Measurements from ENCODE around the gene PCDHGB6.
"Not testable (repeated sequence)": the region's sequence is repeated elsewhere in the genome, so short reads cannot be mapped to it uniquely, and the experiment has no call there.

PCDHGB6 gene

DNA sequence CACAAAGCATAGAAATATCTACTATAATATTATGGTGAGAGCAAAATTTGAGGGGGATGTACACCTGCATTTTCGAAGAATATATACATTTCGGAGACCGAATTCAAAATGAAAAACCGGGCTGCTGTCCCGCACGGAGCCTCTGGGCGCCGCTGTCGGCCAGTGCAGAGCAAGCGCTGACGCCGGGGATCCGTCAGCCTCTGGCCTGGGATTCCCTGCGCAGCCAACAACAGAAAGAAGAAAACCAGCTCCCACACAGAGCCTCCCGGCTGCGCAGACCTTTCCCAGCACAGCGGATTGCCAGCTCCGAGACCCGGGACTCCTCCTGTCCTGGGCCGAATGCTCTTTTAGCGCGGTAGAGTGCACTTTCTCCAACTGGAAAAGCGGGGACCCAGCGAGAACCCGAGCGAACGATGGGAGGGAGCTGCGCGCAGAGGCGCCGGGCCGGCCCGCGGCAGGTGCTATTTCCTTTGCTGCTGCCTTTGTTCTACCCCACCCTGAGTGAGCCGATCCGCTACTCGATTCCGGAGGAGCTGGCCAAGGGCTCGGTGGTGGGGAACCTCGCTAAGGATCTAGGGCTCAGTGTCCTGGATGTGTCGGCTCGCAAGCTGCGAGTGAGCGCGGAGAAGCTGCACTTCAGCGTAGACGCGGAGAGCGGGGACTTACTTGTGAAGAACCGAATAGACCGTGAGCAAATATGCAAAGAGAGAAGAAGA, at the start of gene PCDHGB6:
TSS of gene PCDHGB6 (plus strand) at position 232 of the 716 bp plus-strand sequence. CDS start at position 414, 182 bp downstream.
- DNase-seq (ENCODE audit: low read depth, low spot score), result not testable (repeated sequence)

DNA sequence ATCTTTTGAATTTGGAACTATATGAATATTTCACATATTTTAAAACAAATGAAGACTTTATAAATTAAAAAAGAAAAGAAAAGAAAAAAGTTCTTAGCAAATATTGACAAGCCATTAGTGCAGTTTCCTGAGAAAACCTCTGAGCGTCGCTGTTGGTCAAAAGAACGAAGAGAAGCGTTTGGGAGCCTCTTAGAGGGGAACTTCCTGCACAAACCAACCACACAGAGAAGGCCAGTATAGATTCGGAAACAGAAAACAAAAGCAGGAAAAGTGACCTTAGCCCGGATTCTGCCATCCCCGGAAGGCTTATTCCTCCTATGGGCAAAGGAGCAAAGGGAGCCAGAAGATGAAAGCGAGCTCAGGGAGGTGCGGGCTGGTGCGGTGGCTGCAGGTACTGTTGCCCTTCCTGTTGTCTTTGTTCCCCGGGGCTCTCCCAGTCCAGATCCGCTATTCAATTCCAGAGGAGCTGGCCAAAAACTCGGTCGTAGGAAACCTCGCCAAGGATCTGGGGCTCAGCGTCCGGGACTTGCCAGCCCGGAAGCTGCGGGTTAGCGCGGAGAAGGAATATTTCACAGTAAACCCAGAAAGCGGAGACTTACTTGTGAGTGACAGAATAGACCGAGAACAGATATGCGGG, 47.9 kb upstream of the PCDHGB6 start, which contains the start of gene PCDHGB2:
TSS of gene PCDHGB2 (plus strand) at position 205 of the 637 bp plus-strand sequence. CDS start at position 347, 142 bp downstream.
- no peak for DNase-seq (ENCODE audit: low read depth, low spot score)

DNA sequence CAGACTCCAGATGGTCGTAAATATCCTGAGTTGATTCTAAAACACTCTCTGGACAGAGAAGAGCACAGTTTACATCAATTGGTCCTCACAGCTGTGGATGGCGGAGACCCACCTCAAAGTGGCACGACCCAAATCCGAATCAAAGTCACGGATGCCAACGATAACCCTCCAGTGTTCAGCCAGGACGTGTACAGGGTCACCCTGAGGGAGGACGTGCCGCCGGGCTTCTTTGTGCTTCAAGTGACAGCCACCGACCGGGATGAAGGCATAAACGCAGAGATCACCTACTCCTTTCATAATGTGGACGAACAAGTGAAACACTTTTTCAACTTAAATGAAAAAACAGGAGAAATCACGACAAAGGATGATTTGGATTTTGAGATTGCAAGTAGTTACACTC, 47.1 kb upstream of the PCDHGB6 start:
- DNase-seq (ENCODE audit: low read depth, low spot score), result no peak

DNA sequence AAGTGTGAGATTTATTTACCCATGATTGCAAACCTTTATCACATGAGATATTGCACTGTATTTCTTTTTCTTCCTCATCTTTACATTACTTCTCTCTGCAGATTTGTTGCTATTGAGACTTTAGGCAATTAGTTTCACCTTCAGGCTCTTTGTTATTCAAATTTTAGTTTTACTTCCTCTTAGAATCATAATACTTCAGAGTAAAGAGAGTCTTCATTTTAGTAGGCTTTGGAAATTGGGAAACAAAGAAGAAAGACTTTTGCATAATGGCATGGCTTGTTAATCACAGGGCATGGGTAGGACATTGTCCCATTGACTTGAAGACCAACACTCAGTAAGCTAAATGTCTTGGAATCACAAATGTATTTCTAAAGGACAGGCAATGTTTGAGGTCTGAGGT, 45.1 kb upstream of the PCDHGB6 start:
- DNase-seq (ENCODE audit: low read depth, low spot score), result no peak

DNA sequence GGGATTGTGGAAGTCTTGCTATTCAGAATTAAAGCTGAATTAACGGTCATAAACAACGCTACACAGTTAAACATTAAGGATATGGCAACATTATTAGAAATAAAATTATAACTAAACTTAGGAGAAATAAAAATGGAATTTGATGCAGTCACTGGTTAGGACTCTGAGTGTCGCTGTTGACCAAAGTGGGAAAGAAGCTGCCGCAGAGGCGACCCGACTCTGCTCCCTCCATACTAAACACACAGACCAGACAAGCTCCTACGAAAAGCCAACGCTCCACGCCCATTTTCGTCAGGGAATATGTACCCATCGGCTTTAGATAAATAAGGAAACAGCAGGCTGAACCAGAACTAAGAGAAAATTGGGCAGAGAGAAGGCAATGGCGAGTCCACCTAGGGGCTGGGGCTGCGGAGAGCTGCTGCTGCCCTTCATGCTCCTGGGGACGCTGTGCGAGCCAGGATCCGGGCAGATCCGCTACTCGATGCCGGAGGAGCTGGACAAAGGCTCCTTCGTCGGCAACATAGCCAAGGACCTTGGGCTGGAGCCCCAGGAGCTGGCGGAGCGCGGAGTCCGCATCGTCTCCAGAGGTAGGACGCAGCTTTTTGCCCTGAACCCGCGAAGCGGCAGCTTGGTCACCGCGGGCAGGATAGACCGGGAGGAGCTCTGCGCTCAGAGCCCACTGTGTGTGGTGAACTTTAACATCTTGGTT, 43.7 kb upstream of the PCDHGB6 start, which contains the start of gene PCDHGA5:
TSS of gene PCDHGA5 (plus strand) at position 211 of the 709 bp plus-strand sequence. CDS start at position 380, 169 bp downstream.
- DNase-seq (ENCODE audit: low read depth, low spot score), result no peak

DNA sequence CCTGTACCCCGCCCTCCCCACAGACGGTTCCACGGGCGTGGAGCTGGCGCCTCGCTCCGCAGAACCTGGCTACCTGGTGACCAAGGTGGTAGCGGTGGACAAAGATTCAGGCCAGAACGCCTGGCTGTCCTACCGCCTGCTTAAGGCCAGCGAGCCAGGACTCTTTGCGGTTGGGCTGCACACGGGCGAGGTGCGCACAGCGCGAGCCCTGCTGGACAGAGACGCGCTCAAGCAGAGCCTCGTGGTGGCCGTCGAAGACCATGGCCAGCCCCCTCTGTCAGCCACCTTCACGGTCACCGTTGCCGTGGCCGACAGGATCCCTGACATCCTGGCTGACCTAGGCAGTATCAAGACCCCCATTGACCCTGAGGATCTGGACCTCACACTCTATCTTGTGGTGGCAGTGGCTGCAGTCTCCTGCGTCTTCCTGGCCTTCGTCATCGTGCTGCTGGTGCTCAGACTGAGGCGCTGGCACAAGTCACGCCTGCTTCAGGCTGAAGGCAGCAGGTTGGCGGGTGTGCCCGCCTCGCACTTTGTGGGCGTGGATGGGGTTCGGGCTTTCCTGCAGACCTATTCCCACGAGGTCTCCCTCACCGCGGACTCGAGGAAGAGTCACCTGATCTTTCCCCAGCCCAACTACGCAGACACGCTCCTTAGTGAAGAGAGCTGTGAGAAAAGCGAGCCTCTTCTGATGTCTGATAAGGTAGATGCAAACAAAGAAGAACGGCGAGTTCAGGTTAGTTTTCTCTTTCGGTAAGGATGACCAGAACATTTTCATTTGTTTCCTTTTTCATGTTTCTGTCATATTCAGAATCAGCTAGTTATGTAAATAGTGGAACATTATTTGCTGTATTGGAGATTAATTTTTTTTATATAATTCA, 41.6 kb upstream of the PCDHGB6 start:
- no peak for DNase-seq (ENCODE audit: low read depth, low spot score)

DNA sequence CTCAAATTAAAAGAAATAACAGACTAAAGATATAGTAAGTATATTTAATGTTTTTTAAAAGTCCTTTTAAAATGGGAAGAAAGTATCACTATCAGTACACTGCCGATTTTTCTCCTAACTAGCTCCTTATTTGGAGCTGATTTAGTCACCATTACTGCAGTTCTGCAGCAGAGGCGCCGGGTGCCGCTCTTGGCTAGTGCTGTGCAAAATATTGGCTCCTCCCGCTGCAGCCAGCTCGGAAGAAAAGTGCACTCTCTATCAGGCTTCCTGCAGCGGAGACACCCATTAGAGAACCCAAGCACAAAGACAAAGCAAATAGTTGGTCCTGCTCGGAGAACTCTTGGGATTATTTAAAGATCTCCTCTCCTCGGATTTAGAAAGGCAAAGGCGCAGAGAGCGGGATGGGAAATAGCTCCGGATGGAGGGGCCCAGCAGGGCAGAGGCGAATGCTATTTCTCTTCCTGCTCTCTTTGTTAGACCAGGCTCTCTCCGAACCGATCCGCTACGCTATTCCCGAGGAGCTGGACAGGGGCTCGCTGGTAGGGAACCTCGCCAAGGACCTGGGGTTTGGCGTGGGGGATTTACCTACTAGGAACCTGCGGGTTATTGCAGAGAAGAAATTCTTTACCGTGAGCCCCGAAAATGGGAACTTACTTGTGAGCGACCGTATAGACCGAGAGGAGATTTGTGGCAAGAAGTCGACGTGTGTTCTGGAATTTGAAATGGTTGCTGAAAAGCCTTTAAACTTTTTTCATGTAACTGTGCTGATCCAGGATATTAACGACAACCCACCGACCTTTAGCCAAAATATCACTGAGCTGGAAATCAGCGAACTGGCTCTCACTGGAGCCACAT, 37.6 kb upstream of the PCDHGB6 start, which contains the start of gene PCDHGB3:
TSS of gene PCDHGB3 (plus strand) at position 249 of the 855 bp plus-strand sequence. CDS start at position 402, 153 bp downstream.
- no peak for DNase-seq (ENCODE audit: low read depth, low spot score)

DNA sequence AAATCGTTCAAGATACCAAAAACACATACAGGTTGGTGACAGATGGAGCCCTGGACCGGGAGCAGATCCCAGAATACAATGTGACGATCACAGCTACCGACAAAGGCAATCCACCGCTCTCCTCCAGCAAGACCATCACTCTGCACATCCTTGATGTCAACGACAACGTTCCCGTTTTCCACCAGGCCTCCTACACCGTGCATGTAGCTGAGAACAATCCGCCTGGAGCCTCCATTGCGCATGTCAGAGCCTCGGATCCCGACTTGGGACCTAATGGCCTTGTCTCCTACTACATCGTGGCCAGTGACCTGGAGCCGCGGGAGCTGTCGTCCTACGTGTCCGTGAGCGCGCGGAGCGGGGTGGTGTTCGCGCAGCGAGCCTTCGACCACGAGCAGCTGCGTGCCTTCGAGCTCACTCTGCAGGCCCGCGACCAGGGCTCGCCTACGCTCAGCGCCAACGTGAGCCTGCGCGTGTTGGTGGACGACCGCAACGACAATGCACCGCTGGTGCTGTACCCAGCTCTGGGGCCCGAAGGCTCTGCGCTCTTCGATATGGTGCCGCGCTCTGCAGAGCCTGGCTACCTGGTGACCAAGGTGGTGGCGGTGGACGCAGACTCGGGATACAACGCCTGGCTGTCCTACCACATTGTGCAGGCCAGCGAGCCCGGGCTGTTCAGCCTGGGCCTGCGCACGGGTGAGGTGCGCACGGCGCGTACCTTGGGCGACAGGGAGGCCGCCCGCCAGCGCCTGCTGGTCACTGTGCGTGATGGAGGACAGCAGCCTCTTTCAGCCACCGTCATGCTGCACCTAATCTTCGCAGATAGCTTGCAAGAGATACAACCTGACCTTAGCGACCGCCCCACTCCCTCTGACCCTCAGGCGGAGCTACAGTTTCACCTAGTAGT, 36.0 kb upstream of the PCDHGB6 start:
- no peak for DNase-seq (ENCODE audit: low read depth, low spot score)

DNA sequence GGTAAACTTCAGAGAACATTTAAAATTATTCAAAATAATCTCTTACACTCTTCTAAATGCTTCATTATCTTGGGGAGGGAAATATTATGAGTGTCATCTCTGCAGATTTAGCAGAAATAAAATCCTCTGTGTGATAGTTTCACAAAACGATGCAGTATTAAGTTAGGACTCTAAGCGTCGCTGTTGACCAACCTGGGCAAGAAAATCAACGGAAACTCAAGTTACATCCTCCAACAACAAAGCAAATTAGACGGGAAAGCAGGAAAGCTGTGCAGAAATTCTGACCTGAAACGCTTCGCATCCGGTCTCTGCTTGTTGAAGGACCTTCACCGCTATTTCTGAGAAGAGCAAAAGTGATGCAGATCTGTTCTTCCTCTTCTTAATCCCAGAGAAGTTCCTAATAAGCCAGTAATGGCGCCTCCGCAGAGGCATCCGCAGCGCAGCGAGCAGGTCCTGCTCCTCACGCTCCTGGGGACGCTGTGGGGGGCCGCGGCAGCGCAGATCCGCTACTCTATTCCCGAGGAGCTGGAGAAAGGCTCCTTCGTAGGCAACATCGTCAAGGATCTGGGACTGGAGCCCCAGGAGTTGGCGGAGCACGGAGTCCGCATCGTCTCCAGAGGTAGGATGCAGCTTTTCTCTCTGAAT, 34.0 kb upstream of the PCDHGB6 start, which contains the start of gene PCDHGA6:
TSS of gene PCDHGA6 (plus strand) at position 219 of the 645 bp plus-strand sequence. CDS start at position 412, 193 bp downstream.
- DNase-seq (ENCODE audit: low read depth, low spot score), result no peak

DNA sequence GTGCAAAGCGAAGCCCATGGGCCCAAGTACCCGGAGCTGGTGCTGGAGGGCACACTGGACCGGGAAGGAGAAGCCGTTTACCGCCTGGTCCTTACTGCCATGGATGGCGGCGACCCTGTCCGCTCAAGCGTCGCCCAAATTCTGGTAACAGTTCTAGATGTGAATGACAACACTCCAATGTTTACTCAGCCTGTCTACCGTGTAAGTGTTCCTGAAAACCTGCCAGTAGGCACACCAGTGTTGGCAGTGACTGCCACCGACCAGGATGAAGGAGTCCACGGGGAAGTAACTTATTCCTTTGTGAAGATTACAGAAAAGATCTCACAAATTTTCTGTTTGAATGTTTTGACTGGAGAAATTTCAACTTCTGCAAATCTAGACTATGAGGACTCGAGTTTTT, 33.2 kb upstream of the PCDHGB6 start:
- no peak for DNase-seq (ENCODE audit: low read depth, low spot score)

DNA sequence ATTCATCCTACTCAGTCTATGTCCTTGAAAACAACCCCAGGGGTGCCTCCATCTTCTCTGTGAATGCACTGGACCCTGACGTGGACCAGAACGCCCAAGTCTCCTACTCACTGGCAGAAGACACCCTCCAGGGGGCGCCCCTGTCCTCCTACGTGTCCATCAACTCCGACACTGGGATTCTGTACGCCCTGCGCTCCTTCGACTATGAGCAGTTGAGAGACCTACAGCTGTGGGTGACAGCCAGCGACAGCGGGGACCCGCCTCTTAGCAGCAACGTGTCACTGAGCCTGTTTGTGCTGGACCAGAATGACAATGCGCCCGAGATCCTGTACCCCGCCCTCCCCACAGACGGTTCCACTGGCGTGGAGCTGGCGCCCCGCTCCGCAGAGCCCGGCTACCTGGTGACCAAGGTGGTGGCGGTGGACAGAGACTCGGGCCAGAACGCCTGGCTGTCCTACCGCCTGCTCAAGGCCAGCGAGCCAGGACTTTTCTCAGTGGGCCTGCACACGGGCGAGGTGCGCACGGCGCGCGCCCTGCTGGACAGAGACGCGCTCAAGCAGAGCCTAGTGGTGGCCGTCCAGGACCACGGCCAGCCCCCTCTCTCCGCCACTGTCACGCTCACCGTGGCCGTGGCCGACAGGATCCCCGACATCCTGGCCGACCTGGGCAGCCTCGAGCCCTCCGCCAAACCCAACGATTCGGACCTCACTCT, 32.2 kb upstream of the PCDHGB6 start:
- DNase-seq (ENCODE audit: low read depth, low spot score), result not testable (repeated sequence)

DNA sequence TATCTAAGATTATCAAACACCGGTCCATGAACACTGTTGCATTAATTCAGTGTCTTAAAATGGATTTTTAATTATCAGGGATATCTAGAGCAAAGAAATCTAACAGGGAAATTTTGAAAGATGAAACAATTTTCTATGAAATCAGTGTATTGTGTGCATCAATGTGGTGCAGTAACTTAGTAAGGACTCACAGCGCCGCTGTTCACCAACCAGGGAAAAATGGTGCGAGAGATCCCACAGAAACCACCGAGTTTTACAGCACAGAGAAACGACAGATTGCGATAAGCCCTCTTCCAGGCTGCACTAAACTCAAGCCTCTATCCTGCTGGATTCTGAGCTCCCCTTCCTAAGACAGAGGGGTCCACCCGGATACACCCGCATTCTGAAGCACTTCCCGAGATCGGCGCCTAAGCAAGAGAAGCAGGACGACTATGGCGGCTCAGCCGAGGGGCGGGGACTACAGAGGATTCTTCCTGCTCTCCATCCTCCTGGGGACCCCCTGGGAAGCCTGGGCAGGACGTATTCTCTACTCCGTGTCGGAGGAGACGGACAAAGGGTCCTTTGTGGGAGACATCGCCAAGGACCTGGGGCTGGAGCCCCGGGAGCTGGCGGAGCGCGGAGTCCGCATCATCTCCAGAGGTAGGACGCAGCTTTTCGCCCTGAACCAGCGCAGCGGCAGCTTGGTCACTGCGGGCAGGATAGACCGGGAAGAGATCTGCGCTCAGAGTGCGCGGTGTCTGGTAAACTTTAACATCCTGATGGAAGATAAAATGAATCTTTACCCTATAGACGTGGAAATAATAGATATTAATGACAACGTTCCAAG, 25.1 kb upstream of the PCDHGB6 start, which contains the start of gene PCDHGA7:
TSS of gene PCDHGA7 (plus strand) at position 274 of the 826 bp plus-strand sequence. CDS start at position 432, 158 bp downstream.
- no peak for DNase-seq (ENCODE audit: low read depth, low spot score)

DNA sequence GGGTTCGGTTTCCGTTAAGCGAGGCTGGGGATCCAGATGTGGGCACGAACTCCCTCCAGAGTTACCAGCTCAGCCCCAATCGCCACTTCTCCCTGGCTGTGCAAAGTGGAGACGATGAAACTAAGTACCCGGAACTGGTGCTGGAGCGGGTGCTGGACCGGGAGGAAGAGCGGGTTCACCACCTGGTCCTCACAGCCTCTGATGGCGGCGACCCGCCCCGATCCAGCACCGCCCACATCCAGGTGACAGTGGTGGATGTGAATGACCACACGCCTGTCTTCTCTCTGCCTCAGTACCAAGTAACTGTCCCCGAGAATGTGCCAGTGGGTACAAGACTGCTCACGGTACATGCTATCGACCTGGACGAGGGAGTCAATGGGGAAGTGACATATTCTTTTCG, 24.5 kb upstream of the PCDHGB6 start:
- no peak for DNase-seq (ENCODE audit: low read depth, low spot score)

DNA sequence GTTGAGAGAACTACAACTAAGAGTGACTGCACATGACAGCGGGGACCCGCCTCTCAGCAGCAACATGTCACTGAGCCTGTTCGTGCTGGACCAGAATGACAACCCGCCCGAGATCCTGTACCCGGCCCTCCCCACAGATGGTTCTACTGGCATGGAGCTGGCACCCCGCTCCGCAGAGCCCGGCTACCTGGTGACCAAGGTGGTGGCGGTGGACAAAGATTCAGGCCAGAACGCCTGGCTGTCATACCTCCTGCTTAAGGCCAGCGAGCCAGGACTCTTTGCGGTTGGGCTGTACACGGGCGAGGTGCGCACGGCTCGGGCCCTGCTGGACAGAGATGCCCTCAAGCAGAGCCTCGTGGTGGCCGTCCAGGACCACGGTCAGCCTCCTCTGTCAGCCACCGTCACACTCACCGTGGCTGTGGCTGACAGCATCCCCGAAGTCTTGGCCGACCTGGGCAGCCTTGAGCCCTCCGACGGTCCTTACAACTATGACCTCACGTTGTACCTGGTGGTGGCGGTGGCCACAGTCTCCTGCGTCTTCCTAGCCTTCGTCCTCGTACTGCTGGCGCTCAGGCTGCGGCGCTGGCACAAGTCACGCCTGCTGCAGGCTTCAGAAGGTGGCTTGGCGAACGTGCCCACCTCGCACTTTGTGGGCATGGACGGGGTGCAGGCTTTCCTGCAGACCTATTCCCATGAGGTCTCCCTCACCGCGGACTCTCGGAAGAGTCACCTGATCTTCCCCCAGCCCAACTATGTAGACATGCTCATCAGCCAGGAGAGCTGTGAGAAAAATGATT, 23.2 kb upstream of the PCDHGB6 start:
- DNase-seq (ENCODE audit: low read depth, low spot score), result no peak

DNA sequence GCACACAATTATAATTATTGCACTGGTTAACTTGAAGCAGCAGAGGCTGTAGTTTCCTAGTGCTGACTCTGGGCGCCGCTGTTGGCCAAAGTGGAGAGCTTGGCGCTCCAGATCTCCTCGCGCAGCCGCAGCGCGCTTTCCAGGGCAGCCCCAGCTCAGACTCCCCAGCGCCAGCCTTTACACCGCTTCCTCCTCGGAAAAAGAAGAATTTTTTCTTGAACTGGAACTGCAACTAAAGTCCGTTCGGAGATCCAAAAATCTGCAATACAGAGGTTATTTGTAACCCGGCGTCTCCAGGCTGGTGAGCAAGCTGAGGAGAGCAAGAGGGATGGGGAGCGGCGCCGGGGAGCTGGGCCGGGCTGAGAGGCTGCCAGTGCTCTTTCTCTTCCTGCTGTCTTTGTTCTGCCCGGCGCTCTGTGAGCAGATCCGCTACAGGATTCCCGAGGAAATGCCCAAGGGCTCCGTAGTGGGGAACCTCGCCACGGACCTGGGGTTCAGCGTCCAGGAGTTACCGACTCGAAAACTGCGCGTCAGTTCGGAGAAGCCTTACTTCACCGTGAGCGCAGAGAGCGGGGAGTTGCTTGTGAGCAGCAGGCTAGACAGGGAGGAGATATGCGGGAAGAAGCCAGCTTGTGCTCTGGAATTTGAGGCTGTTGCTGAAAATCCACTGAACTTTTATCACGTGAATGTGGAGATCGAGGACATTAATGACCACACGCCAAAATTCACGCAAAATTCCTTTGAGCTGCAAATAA, 20.1 kb upstream of the PCDHGB6 start, which contains the start of gene PCDHGB4:
TSS of gene PCDHGB4 (plus strand) at position 142 of the 755 bp plus-strand sequence. CDS start at position 329, 187 bp downstream.
- not testable (repeated sequence) for DNase-seq (ENCODE audit: low read depth, low spot score)
